Testis (tissue), 3 donors: Measurements from ENCODE around the gene HLA-A. TPM values are rescaled to one million over a fixed set of nuclear protein-coding genes. Genes with fewer than 3 reads are reported as not detected.
A peak's percentile ranks its signal among the peaks of the same experiment; 100 is the strongest.

Experiments
- DNase-seq: peaks from one replicate; pipeline ENCODE4 v3.0.0-alpha.2; 2019
- H3K27ac ChIP-seq, 2 donors: fragments of 200-600 bp; sonication (generic); one replicate each; pipeline ENCODE4 v1.5.1; 2019
- H3K27me3 ChIP-seq: fragments of 200-600 bp; sonication (generic); one replicate; pipeline ENCODE4 v1.5.1; 2019
- H3K36me3 ChIP-seq: fragments of 200-600 bp; sonication (generic); one replicate; pipeline ENCODE4 v1.5.1; 2017; ENCODE audit warnings: low read depth; ENCODE audit errors: missing control alignments
- H3K4me1 ChIP-seq: fragments of 200-600 bp; sonication (generic); one replicate; pipeline ENCODE4 v1.5.1; 2019
- H3K4me3 ChIP-seq, 2 donors: fragments of 200-600 bp; sonication (generic); one replicate each; pipeline ENCODE4 v1.5.1; 2017 to 2019
- H3K9me3 ChIP-seq: fragments of 200-600 bp; sonication (generic); one replicate; pipeline ENCODE4 v1.5.1; 2017
- CTCF ChIP-seq, 3 experiments: fragments of 450-650 bp in 2 of 3; fragments of 200-600 bp in 1 of 3; sonication (generic) in 1 of 3; IDR thresholded peaks; one replicate each; pipeline ENCODE4 v1.5.1; 2016 to 2019; ENCODE audit warnings: antibody characterized with exemption in 3 of 3, mild to moderate bottlenecking in 2 of 3, moderate library complexity in 1 of 3
- POLR2A ChIP-seq: fragments of 450-650 bp; IDR thresholded peaks from one replicate; pipeline ENCODE4 v1.6.1; 2017; ENCODE audit warnings: antibody characterized with exemption, mild to moderate bottlenecking, moderate library complexity
- WGBS, 2 donors: methylation state at CpG; one replicate each; pipeline ENCODE4 v1.1.5; 2018; 5-methylcytosine and 5-hydroxymethylcytosine counted together
- intact Hi-C: fragments of 100-400 bp; cut with DNase I; formaldehyde crosslinking; loops from one replicate; pipeline ENCODE4 v1.15.1; 2023; ENCODE audit warnings: low total_unique reads
- polyA plus RNA-seq: library from polyadenylated mRNA; stranded (reverse); fragments of 350-450 nt; fragmentation: Illumina TruSeq; extraction: RNeasy Lipid Tissue Mini Kit (QIAGEN cat#74804); gene quantifications from one replicate; pipeline ENCODE4 v1.2.3, GENCODE V29; 2014; ENCODE audit warnings: low read depth, low replicate concordance; ENCODE audit not compliant: insufficient read depth
- total RNA-seq, 2 donors: library from RNA; depleted of rRNA; stranded (reverse); fragments of >200 nt; gene quantifications; one replicate each; pipeline ENCODE4 v1.2.3, GENCODE V29; 2016

The HLA-A gene
- total and polyA plus RNA-seq, 3 donors from 2014 or later: 282 to 586 (median 504) TPM

GRCh38 chr6:29970711-29971110 is 28.4 kb downstream of the HLA-A start:
- H3K27ac ChIP-seq: no peak overlapping the region
- intact Hi-C loops: no loop called here
- 50 to 62% methylated on average over 1 to 2 of the region's 2 CpGs for WGBS, 2 donors
- no peak for DNase-seq
- TF ChIP-seq CTCF (IDR thresholded peaks at IDR 0.05) (no peak), POLR2A (no peak)
- no peaks in the 10 kb centered on the region for H3K36me3 ChIP-seq
- peaks cover 23% of the 10 kb centered on the region for H3K4me1 ChIP-seq
- no peaks in the 10 kb centered on the region for H3K9me3 ChIP-seq
- H3K27me3 ChIP-seq: no peaks in the 10 kb centered on the region
- H3K4me3 ChIP-seq: no peak overlapping the region

DNA sequence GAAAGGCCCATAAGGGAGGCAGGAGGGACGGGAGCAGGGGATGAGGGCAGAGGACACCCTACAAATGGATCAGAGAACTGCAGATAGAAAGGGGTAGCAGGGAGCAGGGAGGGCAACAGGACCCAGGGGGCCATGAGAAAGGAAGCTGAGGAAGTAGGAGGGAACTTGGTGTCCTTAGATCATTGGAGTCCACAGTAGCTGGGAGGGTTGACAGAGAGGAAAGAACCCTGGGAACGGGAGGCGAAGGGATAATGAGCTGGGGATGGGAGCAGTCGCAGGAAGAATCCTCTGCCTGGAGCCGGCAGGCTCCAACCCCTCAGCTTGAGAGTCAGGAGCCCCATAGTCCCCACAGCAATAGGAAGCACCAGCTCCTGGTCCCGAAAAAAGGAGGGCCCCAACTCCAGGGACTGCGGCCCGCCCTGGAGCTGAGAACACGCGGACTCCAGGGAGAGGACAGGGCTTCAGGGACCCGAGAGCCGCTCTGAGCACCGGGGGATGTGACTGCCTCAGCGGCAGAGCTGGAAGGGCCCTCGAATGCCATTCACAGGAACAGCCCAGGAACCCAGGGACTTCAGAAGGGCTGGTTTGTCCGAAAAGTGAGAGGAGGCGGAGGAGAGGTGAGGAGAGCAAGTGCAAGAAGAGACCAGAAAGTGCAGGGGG is 32.7 kb downstream of the HLA-A start:
- WGBS, 2 donors: 18 to 21% methylated on average over 17 of the region's 17 CpGs
- TF ChIP-seq CTCF (IDR thresholded peaks at IDR 0.05) (no peak), POLR2A (no peak)
- no peaks in the 10 kb centered on the region for H3K27me3 ChIP-seq
- no peaks in the 10 kb centered on the region for H3K9me3 ChIP-seq
- no peak for DNase-seq
- intact Hi-C loops: no loop called here
- H3K4me3 ChIP-seq: peak overlapping the region in 1 of 2 donors; percentile 11
- H3K36me3 ChIP-seq: no peaks in the 10 kb centered on the region
- H3K4me1 ChIP-seq: peaks cover 13% of the 10 kb centered on the region
- H3K27ac ChIP-seq: no peak overlapping the region

GRCh38 chr6:29975561-29975907 is 33.2 kb downstream of the HLA-A start:
- intact Hi-C loops: no loop called here
- no peak for DNase-seq
- peak overlapping the region in 1 of 2 donors; percentile 11 for H3K4me3 ChIP-seq
- H3K27ac ChIP-seq: no peak overlapping the region
- H3K9me3 ChIP-seq: no peaks in the 10 kb centered on the region
- peaks cover 13% of the 10 kb centered on the region for H3K4me1 ChIP-seq
- WGBS, 2 donors: 6 to 10% methylated on average over 25 of the region's 25 CpGs
- TF ChIP-seq CTCF (IDR thresholded peaks at IDR 0.05) (no peak), POLR2A (no peak)
- H3K36me3 ChIP-seq: no peaks in the 10 kb centered on the region
- H3K27me3 ChIP-seq: no peaks in the 10 kb centered on the region

DNA sequence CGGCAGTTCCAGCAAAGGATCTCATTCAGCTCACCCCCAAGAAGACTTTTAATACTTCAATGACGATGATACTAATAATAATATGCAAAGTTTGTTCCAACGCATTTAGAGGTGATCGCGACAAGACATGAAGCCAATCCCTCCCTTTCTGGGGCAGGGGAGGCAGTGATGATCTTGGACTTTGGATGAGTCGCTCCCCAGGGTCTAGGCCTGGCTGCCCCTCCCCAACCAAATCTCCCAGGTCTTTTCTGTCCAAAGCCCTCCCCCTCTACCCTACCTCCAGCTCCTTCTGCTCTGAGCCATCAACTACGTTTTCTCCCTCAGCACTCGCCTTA is 33.9 kb downstream of the HLA-A start:
- Histone ChIP-seq H3K36me3 (no peaks in the 10 kb centered on the region), H3K27me3 (no peaks in the 10 kb centered on the region), H3K27ac (peak overlapping the region; percentile 84 to 93), H3K9me3 (no peaks in the 10 kb centered on the region), H3K4me1 (peaks cover 13% of the 10 kb centered on the region), H3K4me3 (peak overlapping the region; percentile 43 to 60)
- no peak for TF ChIP-seq CTCF (IDR thresholded peaks at IDR 0.05)
- no peak for TF ChIP-seq POLR2A
- intact Hi-C loops: no loop called here
- WGBS, 2 donors: 7% methylated on average over 6 to 8 of the region's 8 CpGs
- no peak for DNase-seq
